ENCODE results near the gene PCOLCE2. TPM values are rescaled to one million over a fixed set of nuclear protein-coding genes. Genes with fewer than 3 reads are reported as not detected.
A peak's percentile ranks its signal among the peaks of the same experiment; 100 is the strongest.

Gene PCOLCE2
- total and polyA plus RNA-seq, 2 of the 8 experiments (the other 6 are each of a cell fraction or from before 2014, with no cell fraction given), result 11.1 to 12.6 TPM

- Histone ChIP-seq H3K9ac (replicated peaks in 1 of 4; ENCODE audit: extremely low read depth in 1 of 4, low read depth in 3 of 4, low read length in 3 of 4) (peak overlapping the region in 1 of 4 experiments; percentile 53; a peak in 1 of 7 replicates), H3K4me1 (replicated peaks in 1 of 4; ENCODE audit: control insufficient read depth in 3 of 4, insufficient read depth in 4 of 4, low read length in 3 of 4) (peaks cover 6 to 27% (median 15%) of the 10 kb centered on the region in 4 experiments), H3K18ac (ENCODE audit: extremely low read depth, low read length) (peak overlapping the region; percentile 20; the same call in 1 of the 2 replicates), H4K5ac (ENCODE audit: insufficient read length, low read depth, low read length) (no peak overlapping the region), H3K9me3 (ENCODE audit: insufficient read depth in 2 of 2, low read depth in 1 of 2, low read length in 1 of 2) (no peaks in the 10 kb centered on the region), H4K8ac (ENCODE audit: extremely low read depth, insufficient read depth, low read length) (no peak overlapping the region), H3K4me2 (ENCODE audit: insufficient read depth in 1 of 2, low read depth in 2 of 2, low read length in 2 of 2) (peak overlapping the region; percentile 60 to 64), H4K20me1 (replicated peaks in 1 of 2; ENCODE audit: control insufficient read depth in 1 of 2, insufficient read depth in 2 of 2, low read length in 2 of 2) (no peaks in the 10 kb centered on the region), H2BK15ac (ENCODE audit: low read length) (no peak overlapping the region), H3K56ac (replicated peaks; ENCODE audit: insufficient read length, low read depth, low read length) (no peak overlapping the region), H3K14ac (ENCODE audit: insufficient read length) (no peak overlapping the region), H3K23ac (ENCODE audit: insufficient read length) (no peak overlapping the region), H2BK120ac (replicated peaks; ENCODE audit: low read depth, low read length) (no peak overlapping the region), H3K4me3 (ENCODE audit: extremely low read depth in 1 of 4, insufficient read depth in 2 of 4, low read depth in 3 of 4, low read length in 4 of 4) (peak overlapping the region in 2 of 4 experiments; percentile 23 to 48; a peak in 2 of 8 replicates), H2AK5ac (ENCODE audit: low read depth, low read length) (no peak overlapping the region; the same call in 1 of the 2 replicates), H3K27me3 (replicated peaks in 1 of 4; ENCODE audit: control insufficient read depth in 3 of 4, extremely low read depth in 1 of 4, insufficient read depth in 3 of 4, low read length in 3 of 4) (no peaks in the 10 kb centered on the region), H2BK20ac (ENCODE audit: low read length) (no peak overlapping the region), H2BK5ac (ENCODE audit: low read depth, low read length) (no peak overlapping the region), H2AFZ (ENCODE audit: low read length) (no peak overlapping the region), H4K91ac (replicated peaks; ENCODE audit: insufficient read length, low read length) (no peak overlapping the region), H3K23me2 (ENCODE audit: low read depth, low read length) (no peaks in the 10 kb centered on the region), H3K4ac (replicated peaks; ENCODE audit: insufficient read length, low read depth, low read length) (no peak overlapping the region), H3K79me1 (ENCODE audit: low read depth, low read length) (no peaks in the 10 kb centered on the region), H3K36me3 (ENCODE audit: control insufficient read depth in 2 of 4, insufficient read depth in 4 of 4, low read length in 3 of 4) (no peaks in the 10 kb centered on the region), H3K79me2 (ENCODE audit: control insufficient read depth in 1 of 2, insufficient read depth in 2 of 2, low read length in 2 of 2) (no peaks in the 10 kb centered on the region), H3K27ac (ENCODE audit: low read depth, low read length) (no peak overlapping the region), H2BK12ac (ENCODE audit: low read depth, low read length) (no peak overlapping the region; the same call in 1 of the 2 replicates)
- DNase-seq (ENCODE audit: low read depth in 1 of 2, low spot score in 2 of 2) (peak; percentile 76 to 84), FAIRE-seq (peak; percentile 99)
- ChIA-PET CTCF (ENCODE audit: partially characterized antibody) (interaction anchor here (0.6 to 3.5 kb wide), 20 partner anchors 9 to 503 kb away, joined by 3 to 23 read pairs (median 4); no protein-coding TSS in a partner anchor), POLR2A (ENCODE audit: partially characterized antibody) (interaction anchor here (0.7 to 2.3 kb wide), 7 partner anchors 9 to 57 kb away, joined by 3 to 11 read pairs (median 4); partner anchors contain the start of gene PCOLCE2)
- 20% methylated on average over 9 of the region's 9 CpGs; no CpG with 5 or more reads in 1 of the 2 experiments for WGBS, 2 experiments (ENCODE audit: extremely low coverage in 1 of 2, insufficient coverage in 1 of 2, insufficient read length in 1 of 2, insufficient replicate concordance in 2 of 2, low coverage in 1 of 2, low lambda C conversion rate in 2 of 2, missing lambda C conversion rate in 1 of 2)
- peak; percentile 69 to 95; a peak in 3 of 4 replicates for TF ChIP-seq HDAC2 (IDR thresholded peaks at IDR 0.05; ENCODE audit: borderline replicate concordance in 1 of 2, low read depth in 2 of 2, low read length in 2 of 2)
- TF ChIP-seq POLR2A (IDR thresholded peaks at IDR 0.05; ENCODE audit: control extremely low read depth in 1 of 2, low read depth in 2 of 2, low read length in 2 of 2), result peak in 1 of 2 experiments; percentile 38; a peak in 1 of 3 replicates
- no peak for TF ChIP-seq EGR1 (IDR thresholded peaks at IDR 0.05; ENCODE audit: borderline replicate concordance, low read depth, low read length)
- peak in 2 of 3 experiments; percentile 53 to 71; a peak in 3 of 4 replicates for TF ChIP-seq CTCF (IDR thresholded peaks at IDR 0.05; ENCODE audit: control extremely low read depth in 1 of 3, insufficient read depth in 1 of 3, low read depth in 1 of 3, low read length in 3 of 3)
- no peak for TF ChIP-seq BCL11A (IDR thresholded peaks at IDR 0.05; ENCODE audit: low read depth in 2 of 2, low read length in 2 of 2)
- TF ChIP-seq MAX (IDR thresholded peaks at IDR 0.05), result peak; percentile 83
- no peak for TF ChIP-seq ZNF274 (IDR thresholded peaks at IDR 0.05; ENCODE audit: borderline replicate concordance, extremely low read depth, low read length)
Observed at GRCh38 chr3:142866841-142867631, 21.8 kb downstream of the PCOLCE2 start.

Data from H1 (cell line).